Prostate gland (tissue), 2 donors: ENCODE data around the gene MRPS24. TPM values are rescaled to one million over a fixed set of nuclear protein-coding genes. Genes with fewer than 3 reads are reported as not detected.

Experiments
- DNase-seq: peaks from one replicate; pipeline ENCODE4 v3.0.0-alpha.2; 2019; ENCODE audit warnings: low spot score
- H3K27ac ChIP-seq, 2 donors: fragments of 200-600 bp; sonication (generic); 2 replicates each; pipeline ENCODE4 v1.5.1; 2017 to 2019
- H3K27me3 ChIP-seq: fragments of 200-600 bp; sonication (generic); replicated peaks from 2 replicates; pipeline ENCODE4 v1.5.1; 2019; ENCODE audit not compliant: insufficient read depth
- H3K36me3 ChIP-seq, 2 donors: fragments of 200-600 bp; sonication (generic); 1 replicate in 1 of 2; 2 replicates in 1 of 2; pipeline versions ENCODE4 v1.5.1 to v1.8.1; 2017 to 2019
- H3K4me1 ChIP-seq: fragments of 200-600 bp; sonication (generic); replicated peaks from 2 replicates; pipeline ENCODE4 v1.5.1; 2019
- H3K4me3 ChIP-seq, 2 donors: fragments of 200-600 bp; sonication (generic); 2 replicates each; pipeline ENCODE4 v1.5.1; 2017 to 2019
- H3K9me3 ChIP-seq: fragments of 200-600 bp; sonication (generic); 2 replicates; pipeline ENCODE4 v1.5.1; 2017
- POLR2A ChIP-seq: fragments of 450-650 bp; IDR thresholded peaks from one replicate; pipeline ENCODE4 v1.6.1; 2016; ENCODE audit warnings: antibody characterized with exemption, mild to moderate bottlenecking
- POLR2AphosphoS5 ChIP-seq: sonication (generic); formaldehyde crosslinking; IDR thresholded peaks from one replicate; pipeline ENCODE4 v1.6.1; 2017; ENCODE audit warnings: antibody characterized with exemption
- WGBS: methylation state at CpG from one replicate; pipeline ENCODE4 v1.1.5; 2018; 5-methylcytosine and 5-hydroxymethylcytosine counted together
- intact Hi-C: fragments of 100-400 bp; cut with DNase I; formaldehyde crosslinking; loops from one replicate; pipeline ENCODE4 v1.14.2; 2022
- total RNA-seq, 2 donors: library from RNA; depleted of rRNA; stranded (reverse); fragments of >200 nt; gene quantifications; one replicate each; pipeline ENCODE4 v1.1.0, GENCODE V29; 2016
- TF ChIP-seq, protein P1 (sequence below), 4 experiments: fragments of 200-600 bp in 2 of 4; fragments of 450-650 bp in 2 of 4; sonication (generic) in 2 of 4; IDR thresholded peaks; 1 replicate in 3 of 4; 2 replicates in 1 of 4; pipeline ENCODE4 v1.5.1; 2016 to 2019; ENCODE audit warnings: antibody characterized with exemption in 4 of 4, mild to moderate bottlenecking in 2 of 4, moderate library complexity in 2 of 4

MRPS24 gene
- total RNA-seq, 2 donors from 2014 or later, result 92.7 to 131 TPM

DNA sequence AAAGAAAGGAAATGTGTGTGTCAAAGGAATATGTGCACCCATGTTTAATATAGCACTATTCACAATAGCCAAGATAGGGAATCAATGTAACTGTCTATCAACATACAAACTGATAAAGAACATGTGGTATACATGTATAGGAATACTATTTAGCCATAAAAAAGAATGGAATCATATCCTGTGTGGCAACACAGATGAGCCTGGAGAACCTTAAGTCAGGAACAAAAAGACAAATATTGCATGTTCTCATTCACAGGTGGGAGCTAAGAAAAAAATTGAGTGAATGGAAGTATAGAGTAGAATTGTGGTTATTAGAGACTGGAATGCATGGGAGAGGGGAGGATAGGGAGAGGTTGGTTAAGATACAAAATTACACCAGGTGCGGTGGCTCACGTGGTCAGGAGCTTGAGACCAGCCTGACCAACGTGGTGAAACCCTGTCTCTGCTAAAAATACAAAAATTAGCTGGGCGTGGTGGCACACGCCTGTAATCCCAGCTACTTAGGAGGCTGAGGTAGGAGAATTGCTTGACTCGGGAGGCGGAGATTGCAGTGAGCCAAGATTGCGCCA lies 26.6 kb upstream of the MRPS24 start:
- 95% methylated on average over 8 of the region's 8 CpGs for WGBS
- Histone ChIP-seq H3K27ac (no peak overlapping the region), H3K27me3 (no peaks in the 10 kb centered on the region), H3K4me3 (no peak overlapping the region), H3K9me3 (no peaks in the 10 kb centered on the region), H3K4me1 (no peaks in the 10 kb centered on the region), H3K36me3 (no peaks in the 10 kb centered on the region)
- intact Hi-C loops, result no loop called here
- no peak for DNase-seq
- TF ChIP-seq POLR2AphosphoS5, result no peak
- TF ChIP-seq, protein P1, sequence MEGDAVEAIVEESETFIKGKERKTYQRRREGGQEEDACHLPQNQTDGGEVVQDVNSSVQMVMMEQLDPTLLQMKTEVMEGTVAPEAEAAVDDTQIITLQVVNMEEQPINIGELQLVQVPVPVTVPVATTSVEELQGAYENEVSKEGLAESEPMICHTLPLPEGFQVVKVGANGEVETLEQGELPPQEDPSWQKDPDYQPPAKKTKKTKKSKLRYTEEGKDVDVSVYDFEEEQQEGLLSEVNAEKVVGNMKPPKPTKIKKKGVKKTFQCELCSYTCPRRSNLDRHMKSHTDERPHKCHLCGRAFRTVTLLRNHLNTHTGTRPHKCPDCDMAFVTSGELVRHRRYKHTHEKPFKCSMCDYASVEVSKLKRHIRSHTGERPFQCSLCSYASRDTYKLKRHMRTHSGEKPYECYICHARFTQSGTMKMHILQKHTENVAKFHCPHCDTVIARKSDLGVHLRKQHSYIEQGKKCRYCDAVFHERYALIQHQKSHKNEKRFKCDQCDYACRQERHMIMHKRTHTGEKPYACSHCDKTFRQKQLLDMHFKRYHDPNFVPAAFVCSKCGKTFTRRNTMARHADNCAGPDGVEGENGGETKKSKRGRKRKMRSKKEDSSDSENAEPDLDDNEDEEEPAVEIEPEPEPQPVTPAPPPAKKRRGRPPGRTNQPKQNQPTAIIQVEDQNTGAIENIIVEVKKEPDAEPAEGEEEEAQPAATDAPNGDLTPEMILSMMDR (IDR thresholded peaks at IDR 0.05), result no peak
- TF ChIP-seq POLR2A, result no peak

DNA sequence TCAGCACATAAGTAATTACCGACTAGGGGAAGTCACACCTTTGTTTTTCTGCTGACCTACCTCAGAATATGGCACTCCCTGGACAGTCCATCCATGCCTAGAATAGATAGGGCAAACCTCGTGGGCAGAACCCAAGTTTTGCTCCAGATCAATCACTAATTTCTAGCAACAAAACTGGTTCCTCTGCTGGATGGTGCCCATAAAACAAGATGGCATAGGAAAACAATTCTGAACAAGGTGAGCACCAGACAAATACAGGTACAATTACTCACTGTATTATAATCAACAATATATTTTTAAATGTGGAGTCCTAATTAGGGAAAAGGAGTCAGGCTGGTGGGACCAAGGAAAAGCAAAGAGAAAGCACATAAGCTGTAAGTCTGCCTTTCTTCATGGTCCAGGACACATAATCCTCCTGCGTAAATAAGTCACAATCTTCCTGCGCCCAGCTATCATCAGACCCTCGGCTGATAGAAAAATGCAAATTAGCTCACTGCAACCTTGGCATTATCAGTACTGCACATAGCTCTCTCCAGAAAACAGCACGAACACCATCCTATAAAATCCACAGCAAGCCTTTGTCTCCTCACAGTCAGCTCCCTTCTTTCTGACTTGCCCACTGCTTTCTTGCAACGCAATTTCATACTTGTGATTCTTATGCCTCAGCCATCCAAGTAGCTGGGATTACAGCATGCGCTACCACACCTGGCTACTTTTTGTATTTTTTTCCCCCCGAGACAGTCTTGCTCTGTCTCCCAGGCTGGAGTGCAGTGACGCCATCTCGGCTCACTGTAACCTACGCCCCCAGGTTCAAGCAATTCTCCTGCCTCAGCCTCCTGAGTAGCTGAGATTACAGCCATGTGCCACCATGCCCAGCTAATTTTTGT lies 22.0 kb upstream of the MRPS24 start:
- peak overlapping the region in 1 of 2 donors; percentile 70 for H3K27ac ChIP-seq
- WGBS, result 67% methylated on average over 12 of the region's 12 CpGs
- peaks cover 5% of the 10 kb centered on the region for H3K4me1 ChIP-seq
- H3K4me3 ChIP-seq, result peak overlapping the region in 1 of 2 donors; percentile 1
- no peak for DNase-seq
- TF ChIP-seq, protein P1 (IDR thresholded peaks at IDR 0.05), result no peak
- TF ChIP-seq POLR2A, result no peak
- peak; percentile 68 for TF ChIP-seq POLR2AphosphoS5
- H3K9me3 ChIP-seq, result no peaks in the 10 kb centered on the region
- H3K36me3 ChIP-seq, result peaks cover 0 to 4% of the 10 kb centered on the region in 2 donors
- no peaks in the 10 kb centered on the region for H3K27me3 ChIP-seq
- intact Hi-C loops, result no loop called here

DNA sequence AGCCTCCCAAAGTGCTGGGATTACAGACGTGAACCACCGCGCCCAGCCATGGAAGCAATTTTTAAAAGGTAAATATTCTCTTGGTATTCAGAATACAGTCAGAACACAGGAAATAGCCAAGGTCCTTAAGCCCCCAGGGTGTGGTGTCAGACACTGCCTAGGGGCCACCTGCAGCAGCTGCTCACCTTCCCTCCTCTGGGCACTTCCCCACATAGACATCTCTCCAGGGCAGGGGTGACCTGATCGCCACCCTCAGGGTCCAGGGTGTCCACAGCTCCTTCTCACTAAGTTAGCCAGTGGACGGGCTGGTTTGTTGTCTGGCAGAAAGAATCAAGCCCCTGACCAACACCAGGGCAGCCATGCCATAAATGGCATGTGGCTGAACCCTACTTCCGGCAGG lies 21.2 kb upstream of the MRPS24 start:
- H3K27me3 ChIP-seq, result no peaks in the 10 kb centered on the region
- peaks cover 5% of the 10 kb centered on the region for H3K4me1 ChIP-seq
- TF ChIP-seq POLR2A, result no peak
- TF ChIP-seq, protein P1 (IDR thresholded peaks at IDR 0.05), result no peak
- DNase-seq, result no peak
- peaks cover 0 to 12% of the 10 kb centered on the region in 2 donors for H3K36me3 ChIP-seq
- H3K9me3 ChIP-seq, result no peaks in the 10 kb centered on the region
- peak overlapping the region in 1 of 2 donors; percentile 70 for H3K27ac ChIP-seq
- intact Hi-C loops, result no loop called here
- H3K4me3 ChIP-seq, result no peak overlapping the region
- WGBS, result 94% methylated on average over 6 of the region's 6 CpGs

DNA sequence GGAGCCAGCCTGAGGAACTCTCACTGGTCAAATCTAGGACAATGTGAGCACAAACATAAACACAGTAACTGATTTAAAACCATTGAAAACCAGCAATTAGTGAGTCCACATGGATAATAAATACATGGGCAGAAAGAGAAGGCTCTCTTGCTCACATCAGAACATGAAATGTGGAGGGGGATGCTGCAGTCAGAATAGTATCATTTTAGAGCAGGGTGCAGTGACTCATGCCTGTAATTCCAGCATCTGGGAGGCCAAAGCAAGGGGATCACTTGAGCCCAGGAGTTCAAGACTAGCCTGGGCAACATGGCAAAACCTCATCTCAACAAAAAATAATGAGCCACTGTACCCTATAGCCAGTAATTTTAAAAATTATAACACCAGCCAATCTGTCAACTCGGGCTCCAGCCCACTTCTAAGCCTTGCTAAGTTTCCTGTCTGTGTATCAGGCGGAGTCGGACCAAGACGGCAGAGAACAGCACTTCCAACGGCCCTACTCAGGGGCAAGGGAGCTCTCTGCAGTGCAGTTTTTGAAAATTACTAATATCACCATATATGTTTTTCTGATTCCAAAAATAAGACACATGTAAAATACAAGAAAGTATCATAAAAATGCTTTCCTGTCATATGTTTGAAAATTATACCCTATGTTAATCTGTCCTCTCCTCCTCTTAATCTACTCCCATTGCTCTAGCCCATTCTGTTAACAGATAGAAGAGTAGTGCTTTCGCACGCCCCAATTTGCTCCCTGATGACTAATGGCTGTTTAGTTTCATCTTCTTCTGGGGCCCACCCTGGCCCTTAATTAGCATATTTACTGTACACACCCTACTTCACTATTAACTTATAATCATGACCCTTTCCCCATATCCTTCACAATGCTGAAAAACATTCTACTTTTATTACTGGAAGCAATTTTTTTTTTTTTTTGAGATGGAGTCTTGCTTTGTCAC lies 20.0 kb upstream of the MRPS24 start:
- peaks cover 0 to 12% of the 10 kb centered on the region in 2 donors for H3K36me3 ChIP-seq
- H3K4me1 ChIP-seq, result peaks cover 5% of the 10 kb centered on the region
- no peak for DNase-seq
- 86% methylated on average over 7 of the region's 7 CpGs for WGBS
- H3K9me3 ChIP-seq, result no peaks in the 10 kb centered on the region
- no peaks in the 10 kb centered on the region for H3K27me3 ChIP-seq
- H3K27ac ChIP-seq, result no peak overlapping the region
- TF ChIP-seq POLR2A (no peak), POLR2AphosphoS5 (no peak)
- TF ChIP-seq, protein P1 (IDR thresholded peaks at IDR 0.05), result no peak
- H3K4me3 ChIP-seq, result no peak overlapping the region
- intact Hi-C loops, result no loop called here
